CD4-positive, alpha-beta T cell (primary cell): ENCODE data around the gene PCDHGC5. TPM values are rescaled to one million over a fixed set of nuclear protein-coding genes. Genes with fewer than 3 reads are reported as not detected.

ENCODE experiments used
- ATAC-seq: fragments of 200-7000 bp; cut with Tn5 transposase; one replicate; pipeline ENCODE4 v1.10.0; 2022; ENCODE audit warnings: mild to moderate bottlenecking; ENCODE audit not compliant: poor library complexity
- CTCF ChIA-PET: fragments of 350-600 bp; sonication (Branson Sonifier 250); formaldehyde crosslinking; loops from one replicate; lab custom pipeline; 2021; ENCODE audit warnings: antibody characterized with exemption, inconsistent platforms; lab: Charles Lee
- POLR2A ChIA-PET: fragments of 350-600 bp; sonication (Branson Sonifier 250); formaldehyde crosslinking; loops from one replicate; lab custom pipeline; 2021; ENCODE audit warnings: antibody characterized with exemption, inconsistent platforms; lab: Charles Lee
- DNase-seq, 14 experiments: peaks; one replicate each; pipeline ENCODE4 v3.0.0-alpha.2; 2013 to 2020; ENCODE audit warnings: mixed read lengths in 2 of 14
- H3K27ac ChIP-seq, 2 donors: one replicate each; pipeline versions ENCODE4 v1.5.1 to v1.7.0; 2013; ENCODE audit warnings: low read length in 2 of 2, low read depth in 1 of 2, mild to moderate bottlenecking in 1 of 2
- H3K27me3 ChIP-seq, 2 experiments: 1 replicate in 1 of 2; 2 replicates in 1 of 2; pipeline versions ENCODE4 v1.6.1 to v1.7.0; 2013; ENCODE audit warnings: low read length in 2 of 2, control low read depth in 1 of 2, mild to moderate bottlenecking in 1 of 2, moderate library complexity in 1 of 2; ENCODE audit not compliant: insufficient read depth in 2 of 2, control insufficient read depth in 1 of 2
- H3K36me3 ChIP-seq: one replicate; pipeline ENCODE4 v1.6.1; 2013; ENCODE audit warnings: low read length, control low read depth; ENCODE audit not compliant: insufficient read depth
- H3K4me1 ChIP-seq: one replicate; pipeline ENCODE4 v1.6.1; 2013; ENCODE audit warnings: low read length, control low read depth; ENCODE audit not compliant: insufficient read depth
- H3K4me3 ChIP-seq: one replicate; pipeline ENCODE4 v1.5.1; 2013; ENCODE audit warnings: mild to moderate bottlenecking, low read length, moderate library complexity
- H3K9me3 ChIP-seq, 2 experiments: 1 replicate in 1 of 2; 2 replicates in 1 of 2; pipeline versions ENCODE4 v1.6.1 to v1.7.0; 2013; ENCODE audit warnings: low read length in 2 of 2, mild to moderate bottlenecking in 2 of 2, control low read depth in 1 of 2, moderate library complexity in 1 of 2; ENCODE audit not compliant: control insufficient read depth in 1 of 2, insufficient read depth in 1 of 2
- H3K27ac Mint-ChIP-seq: one replicate; pipeline ENCODE4 v1.8.0; 2020; ENCODE audit warnings: mixed read lengths
- H3K27me3 Mint-ChIP-seq: one replicate; pipeline ENCODE4 v1.8.0; 2021; ENCODE audit warnings: mixed read lengths
- H3K36me3 Mint-ChIP-seq: one replicate; pipeline ENCODE4 v1.8.0; 2021; ENCODE audit warnings: low read depth, mixed read lengths
- H3K4me1 Mint-ChIP-seq: one replicate; pipeline ENCODE4 v1.8.0; 2021; ENCODE audit warnings: low read depth, mixed read lengths
- H3K4me3 Mint-ChIP-seq: one replicate; pipeline ENCODE4 v1.8.0; 2020; ENCODE audit warnings: mild to moderate bottlenecking, mixed read lengths
- H3K9me3 Mint-ChIP-seq: one replicate; pipeline ENCODE4 v1.8.0; 2020; ENCODE audit warnings: mixed read lengths
- intact Hi-C, 2 experiments: fragments of 100-400 bp; cut with DNase I in 1 of 2; cut with micrococcal nuclease in 1 of 2; formaldehyde crosslinking; loops; one replicate each; pipeline versions ENCODE4 v1.15.1 to v1.9.0; 2023 to 2025; cut with DNase I, micrococcal nuclease
- total RNA-seq, 174 experiments: library from RNA in 2 of 174; stranded (reverse) in 2 of 174; gene quantifications; one replicate each; pipeline ENCODE4 v1.2.3 and lab custom pipeline; 2021 to 2026
- TF ChIP-seq, protein P1 (sequence below): fragments of 200-600 bp; IDR thresholded peaks from one replicate; pipeline ENCODE4 v1.8.0; 2022; ENCODE audit warnings: antibody characterized with exemption, mild to moderate bottlenecking

Gene PCDHGC5
- total RNA-seq, 2 experiments from 2014 or later = not detected

GRCh38 chr5:141507387-141508091 lies 18.7 kb downstream of the PCDHGC5 start:
- H3K9me3 ChIP-seq = no peaks in the 10 kb centered on the region
- no peaks in the 10 kb centered on the region for H3K9me3 Mint-ChIP-seq
- H3K4me3 ChIP-seq = no peak overlapping the region
- peaks cover 0 to 2% of the 10 kb centered on the region in 2 experiments for H3K27me3 ChIP-seq
- POLR2A ChIA-PET = no interaction called here
- H3K4me3 Mint-ChIP-seq = no peak overlapping the region
- no peak for ATAC-seq
- H3K27me3 Mint-ChIP-seq = peaks cover 14% of the 10 kb centered on the region
- H3K36me3 Mint-ChIP-seq = peaks cover 3% of the 10 kb centered on the region
- CTCF ChIA-PET = interaction anchor here (0.7 to 1.3 kb wide), 3 partner anchors 17 to 57 kb away, joined by 3 read pairs; no protein-coding TSS in a partner anchor
- peaks cover 6% of the 10 kb centered on the region for H3K4me1 ChIP-seq
- no peak overlapping the region for H3K27ac ChIP-seq
- intact Hi-C loops = no loop called here
- H3K36me3 ChIP-seq = peaks cover 2% of the 10 kb centered on the region
- DNase-seq = no peak
- peaks cover 7% of the 10 kb centered on the region for H3K4me1 Mint-ChIP-seq
- TF ChIP-seq, protein P1, sequence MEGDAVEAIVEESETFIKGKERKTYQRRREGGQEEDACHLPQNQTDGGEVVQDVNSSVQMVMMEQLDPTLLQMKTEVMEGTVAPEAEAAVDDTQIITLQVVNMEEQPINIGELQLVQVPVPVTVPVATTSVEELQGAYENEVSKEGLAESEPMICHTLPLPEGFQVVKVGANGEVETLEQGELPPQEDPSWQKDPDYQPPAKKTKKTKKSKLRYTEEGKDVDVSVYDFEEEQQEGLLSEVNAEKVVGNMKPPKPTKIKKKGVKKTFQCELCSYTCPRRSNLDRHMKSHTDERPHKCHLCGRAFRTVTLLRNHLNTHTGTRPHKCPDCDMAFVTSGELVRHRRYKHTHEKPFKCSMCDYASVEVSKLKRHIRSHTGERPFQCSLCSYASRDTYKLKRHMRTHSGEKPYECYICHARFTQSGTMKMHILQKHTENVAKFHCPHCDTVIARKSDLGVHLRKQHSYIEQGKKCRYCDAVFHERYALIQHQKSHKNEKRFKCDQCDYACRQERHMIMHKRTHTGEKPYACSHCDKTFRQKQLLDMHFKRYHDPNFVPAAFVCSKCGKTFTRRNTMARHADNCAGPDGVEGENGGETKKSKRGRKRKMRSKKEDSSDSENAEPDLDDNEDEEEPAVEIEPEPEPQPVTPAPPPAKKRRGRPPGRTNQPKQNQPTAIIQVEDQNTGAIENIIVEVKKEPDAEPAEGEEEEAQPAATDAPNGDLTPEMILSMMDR = no peak
- no peak overlapping the region for H3K27ac Mint-ChIP-seq

- Histone ChIP-seq H3K4me3 (no peak overlapping the region), H3K27me3 (peaks cover 0 to 2% of the 10 kb centered on the region in 2 experiments), H3K36me3 (peaks cover 2% of the 10 kb centered on the region), H3K9me3 (peaks cover 0 to 3% of the 10 kb centered on the region in 2 experiments), H3K27ac (no peak overlapping the region), H3K4me1 (peaks cover 13% of the 10 kb centered on the region)
- ChIA-PET CTCF (interaction anchor here (0.9 kb wide), 1 partner anchor 16 kb away, joined by 3 read pairs; no protein-coding TSS in a partner anchor), POLR2A (no interaction called here)
- no peaks in the 10 kb centered on the region for H3K9me3 Mint-ChIP-seq
- H3K36me3 Mint-ChIP-seq = peaks cover 9% of the 10 kb centered on the region
- TF ChIP-seq, protein P1 = no peak
- no peak overlapping the region for H3K4me3 Mint-ChIP-seq
- H3K27me3 Mint-ChIP-seq = peaks cover 14% of the 10 kb centered on the region
- no peak overlapping the region for H3K27ac Mint-ChIP-seq
- intact Hi-C loops = no loop called here
- peaks cover 14% of the 10 kb centered on the region for H3K4me1 Mint-ChIP-seq
- DNase-seq (no peak), ATAC-seq (no peak)
These were observed 19.5 kb downstream of the PCDHGC5 start for GRCh38 chr5:141508440-141508797.

DNA sequence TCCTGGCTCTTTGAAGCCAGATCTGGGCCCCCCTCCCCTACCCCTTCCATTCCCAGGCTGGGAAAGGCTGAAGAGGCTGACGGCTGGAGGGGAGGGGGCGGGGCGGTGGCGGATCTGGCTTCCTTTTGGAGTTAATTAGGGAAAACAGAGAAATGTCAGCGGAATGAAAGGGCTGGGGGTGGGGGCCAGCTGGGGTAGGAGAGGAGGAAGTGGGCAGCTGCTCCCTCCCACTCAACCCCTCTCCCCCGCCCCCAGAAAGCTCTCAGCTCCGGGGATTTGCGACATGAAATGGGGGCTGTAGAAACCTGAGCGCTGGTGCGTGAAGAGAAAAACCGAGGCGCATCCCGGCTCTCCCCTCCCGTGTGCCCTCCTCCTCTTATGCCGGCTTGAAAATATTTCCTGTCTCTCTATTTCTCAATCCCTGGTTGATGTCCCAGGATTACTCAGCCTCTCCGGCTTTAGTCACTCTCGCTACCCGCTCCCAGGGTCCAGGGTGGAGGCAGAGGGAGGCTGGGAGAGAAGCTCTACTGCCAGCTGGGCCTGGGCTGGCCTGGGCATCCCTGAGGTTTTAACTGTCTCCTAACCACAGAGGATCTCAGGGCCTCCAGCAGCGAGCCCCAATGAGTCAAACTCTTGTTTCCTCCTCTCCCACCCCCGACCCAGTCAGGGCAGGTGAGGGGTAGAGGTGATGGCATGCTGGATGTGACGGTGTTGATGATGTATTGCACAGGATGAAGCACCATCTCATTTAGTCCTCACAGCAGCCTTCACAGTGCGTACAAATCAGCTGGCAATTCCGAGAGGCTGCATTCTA lies 20.1 kb downstream of the PCDHGC5 start:
- ATAC-seq = no peak
- CTCF ChIA-PET = no interaction called here
- peaks cover 0 to 2% of the 10 kb centered on the region in 2 experiments for H3K27me3 ChIP-seq
- H3K27ac ChIP-seq = no peak overlapping the region
- Mint-ChIP-seq H3K4me1 (peaks cover 20% of the 10 kb centered on the region), H3K27me3 (peaks cover 9% of the 10 kb centered on the region), H3K9me3 (no peaks in the 10 kb centered on the region), H3K4me3 (no peak overlapping the region), H3K36me3 (peaks cover 14% of the 10 kb centered on the region), H3K27ac (no peak overlapping the region)
- intact Hi-C loops = no loop called here
- H3K9me3 ChIP-seq = peaks cover 0 to 5% of the 10 kb centered on the region in 2 experiments
- H3K4me1 ChIP-seq = peaks cover 18% of the 10 kb centered on the region
- POLR2A ChIA-PET = no interaction called here
- peaks cover 2% of the 10 kb centered on the region for H3K36me3 ChIP-seq
- H3K4me3 ChIP-seq = no peak overlapping the region
- DNase-seq = peak in 1 of 14 experiments; percentile 36
- TF ChIP-seq, protein P1 = no peak
